Memory B cell (primary cell): Measurements from ENCODE around the gene ZFP90.
"Not testable (repeated sequence)": the region's sequence is repeated elsewhere in the genome, so short reads cannot be mapped to it uniquely, and the experiment has no call there.

Experiments used
- ATAC-seq: fragments of 150-1000 bp; cut with Tn5 transposase; 2 replicates; pipeline ENCODE4 v1.10.0; 2021; ENCODE audit warnings: low read depth, mild to moderate bottlenecking, moderate library complexity
- DNase-seq, 2 donors: peaks; one replicate each; pipeline ENCODE4 v3.0.0; 2022; ENCODE audit warnings: low spot score in 2 of 2
- H3K27ac Mint-ChIP-seq: one replicate; pipeline ENCODE4 v1.8.0; 2022; ENCODE audit warnings: mild to moderate bottlenecking, moderate library complexity, mixed read lengths
- H3K27me3 Mint-ChIP-seq: one replicate; pipeline ENCODE4 v1.8.0; 2022; ENCODE audit warnings: mixed read lengths
- H3K36me3 Mint-ChIP-seq: one replicate; pipeline ENCODE4 v1.8.0; 2022; ENCODE audit warnings: mild to moderate bottlenecking, mixed read lengths
- H3K4me1 Mint-ChIP-seq: one replicate; pipeline ENCODE4 v1.8.0; 2022; ENCODE audit warnings: mixed read lengths
- H3K4me3 Mint-ChIP-seq: one replicate; pipeline ENCODE4 v1.8.0; 2022; ENCODE audit warnings: mild to moderate bottlenecking, moderate library complexity, mixed read lengths
- H3K9me3 Mint-ChIP-seq: one replicate; pipeline ENCODE4 v1.8.0; 2022; ENCODE audit warnings: mixed read lengths

ZFP90 gene

DNA sequence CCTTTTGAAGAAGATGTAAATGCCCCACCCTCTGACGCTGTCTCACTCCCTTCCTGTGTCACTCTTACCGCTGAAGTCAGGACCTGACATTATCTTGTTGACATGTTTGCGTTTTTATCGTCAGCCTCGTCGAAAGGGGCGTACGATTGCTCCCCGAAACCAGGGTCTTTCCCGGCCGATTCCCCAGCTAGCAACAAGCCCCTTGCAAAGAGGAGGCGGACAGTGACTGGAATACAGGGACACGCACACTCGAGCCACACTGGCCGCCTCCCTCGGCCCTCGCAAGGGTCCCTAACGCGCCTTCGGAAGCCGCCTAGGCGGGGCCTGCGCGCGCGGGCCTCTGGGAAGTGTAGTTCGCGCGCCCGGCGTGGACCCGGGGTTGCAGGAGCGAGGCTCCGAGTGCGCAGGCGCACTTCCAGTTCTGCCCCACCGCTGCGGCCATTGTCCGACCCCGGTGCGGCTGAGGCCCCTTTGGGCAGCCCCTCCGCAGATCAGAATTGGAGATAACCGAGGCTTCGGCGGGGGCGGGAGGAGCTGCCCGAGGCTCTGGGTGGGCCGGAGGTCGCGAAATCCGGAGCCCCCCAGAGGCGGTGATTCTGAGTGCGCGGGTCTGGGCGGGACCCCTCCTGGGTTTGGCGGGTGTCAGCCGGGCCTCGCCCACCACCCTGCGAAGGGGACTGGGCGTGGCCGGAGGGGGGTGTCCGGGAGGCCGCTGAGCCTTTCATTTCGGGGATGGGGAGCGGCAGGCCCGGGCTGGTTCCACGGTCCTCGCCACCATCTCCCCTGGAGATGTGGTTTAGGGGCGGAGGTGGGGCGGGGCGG, at the start of gene ZFP90:
ZFP90 (plus strand) TSS at position 412 of the 822 bp plus-strand sequence. CDS start 502 bp downstream, outside the sequence.
- Mint-ChIP-seq H3K27me3 (no peaks in the 10 kb centered on the region), H3K27ac (peak within 1 kb of the TSS; percentile 97), H3K36me3 (peaks cover 20% of the 10 kb centered on the region), H3K4me1 (peaks cover 11% of the 10 kb centered on the region), H3K4me3 (peak within 1 kb of the TSS; percentile 98), H3K9me3 (no peaks in the 10 kb centered on the region)
- DNase-seq (peak; percentile 81 to 84), ATAC-seq (peak; percentile 93)

GRCh38 chr16:68490358-68490757, 48.7 kb upstream of the ZFP90 start:
- no peaks in the 10 kb centered on the region for H3K36me3 Mint-ChIP-seq
- DNase-seq (no peak), ATAC-seq (no peak)
- no peak overlapping the region for H3K27ac Mint-ChIP-seq
- H3K4me3 Mint-ChIP-seq, result no peak overlapping the region
- H3K9me3 Mint-ChIP-seq, result no peaks in the 10 kb centered on the region
- peaks cover 7% of the 10 kb centered on the region for H3K27me3 Mint-ChIP-seq
- H3K4me1 Mint-ChIP-seq, result peaks cover 17% of the 10 kb centered on the region

DNA sequence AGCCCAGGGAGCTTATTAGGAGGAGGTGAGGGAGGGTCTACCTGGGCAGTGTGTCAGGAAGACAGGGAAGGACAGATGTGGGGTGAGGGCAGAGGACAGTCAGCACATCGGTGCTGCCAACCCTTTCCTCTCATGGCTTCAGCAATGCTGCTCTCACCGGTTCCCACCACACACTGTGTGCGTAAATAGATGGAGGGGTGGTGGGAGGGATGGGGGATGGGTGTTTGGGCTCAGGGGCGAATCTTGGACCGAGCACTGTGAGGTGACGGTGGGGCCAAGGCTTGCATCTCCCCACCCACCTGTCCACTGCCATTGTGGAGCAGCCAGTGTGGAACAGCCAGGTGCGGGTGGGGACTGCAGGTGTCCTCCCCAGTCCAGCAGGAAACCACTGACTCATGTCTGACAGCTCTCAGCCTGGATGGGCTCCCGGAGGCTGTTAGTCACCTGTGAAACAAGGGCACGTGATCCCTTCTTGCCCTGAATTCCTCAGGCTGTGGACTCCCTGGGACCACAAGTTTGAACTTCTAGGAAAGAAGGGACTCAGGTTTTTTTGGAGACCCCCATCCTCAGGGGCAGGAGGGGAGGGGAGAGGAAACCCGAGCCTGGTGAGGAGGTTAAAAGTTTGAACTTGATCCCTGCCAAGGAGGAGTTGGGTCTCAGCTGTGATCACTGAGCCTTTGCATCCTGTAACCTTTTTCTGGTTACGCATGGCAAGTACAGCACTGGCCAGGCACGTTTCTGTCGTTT, 48.1 kb upstream of the ZFP90 start:
- ATAC-seq, result peak; percentile 41
- DNase-seq, result no peak
- Mint-ChIP-seq H3K4me1 (peaks cover 17% of the 10 kb centered on the region), H3K36me3 (no peaks in the 10 kb centered on the region), H3K4me3 (no peak overlapping the region), H3K27ac (no peak overlapping the region), H3K9me3 (no peaks in the 10 kb centered on the region), H3K27me3 (peaks cover 5% of the 10 kb centered on the region)

GRCh38 chr16:68491576-68491950, 47.5 kb upstream of the ZFP90 start:
- H3K27me3 Mint-ChIP-seq, result peaks cover 5% of the 10 kb centered on the region
- ATAC-seq (no peak), DNase-seq (no peak)
- H3K4me1 Mint-ChIP-seq, result peaks cover 17% of the 10 kb centered on the region
- H3K36me3 Mint-ChIP-seq, result no peaks in the 10 kb centered on the region
- no peak overlapping the region for H3K27ac Mint-ChIP-seq
- H3K4me3 Mint-ChIP-seq, result no peak overlapping the region
- H3K9me3 Mint-ChIP-seq, result no peaks in the 10 kb centered on the region

- DNase-seq (no peak), ATAC-seq (no peak)
- Mint-ChIP-seq H3K4me1 (peaks cover 14% of the 10 kb centered on the region), H3K4me3 (no peak overlapping the region), H3K27me3 (peaks cover 5% of the 10 kb centered on the region), H3K9me3 (no peaks in the 10 kb centered on the region), H3K36me3 (no peaks in the 10 kb centered on the region), H3K27ac (no peak overlapping the region)
Measured at GRCh38 chr16:68492151-68492542, 46.9 kb upstream of the ZFP90 start.

DNA sequence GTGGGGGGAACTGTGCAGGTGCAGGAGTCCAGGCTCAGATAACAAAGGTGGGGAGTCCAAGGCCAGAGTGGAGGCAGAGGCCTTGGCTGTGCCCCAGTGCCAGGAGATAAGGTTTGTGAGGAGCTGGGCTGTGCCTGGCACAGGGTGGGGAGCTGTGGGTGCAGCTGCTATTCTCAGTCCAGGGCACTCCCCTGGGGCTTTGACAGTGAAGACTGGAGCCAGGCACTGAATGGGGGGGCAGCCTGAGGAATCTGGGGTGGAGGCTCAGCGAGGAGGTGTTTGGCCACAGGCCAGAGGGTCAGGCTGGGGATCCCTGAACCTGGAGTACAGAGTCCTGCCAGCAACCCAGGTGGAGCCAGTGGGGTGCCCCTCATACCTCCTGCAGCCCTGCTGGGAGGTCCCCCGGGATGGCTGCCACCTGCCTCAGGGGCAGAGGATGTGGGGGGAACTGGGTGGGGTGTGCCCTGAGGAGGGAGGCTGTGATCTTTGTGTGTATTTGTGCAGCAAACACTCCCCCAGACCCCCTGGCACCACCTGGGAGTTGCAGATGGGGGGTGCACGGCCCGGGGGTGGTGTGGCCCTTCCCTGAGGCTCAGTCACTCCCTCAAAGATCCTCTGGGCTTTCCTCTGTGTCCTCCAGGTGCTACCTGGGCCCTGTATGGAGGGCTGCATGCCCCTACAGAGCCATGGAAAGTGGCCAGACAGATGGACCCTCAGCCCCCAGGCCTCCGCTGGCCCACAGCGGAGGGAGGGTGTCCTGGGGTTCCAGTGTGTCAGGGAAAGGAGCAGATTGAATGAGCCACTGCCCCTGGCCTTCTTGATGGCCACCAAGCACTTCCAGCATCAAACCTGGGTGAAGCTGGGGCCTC, 46.3 kb upstream of the ZFP90 start:
- H3K4me3 Mint-ChIP-seq, result no peak overlapping the region

GRCh38 chr16:68493412-68494070, 45.5 kb upstream of the ZFP90 start:
- DNase-seq, result no peak
- Mint-ChIP-seq H3K36me3 (no peaks in the 10 kb centered on the region), H3K27ac (no peak overlapping the region), H3K4me1 (peaks cover 13% of the 10 kb centered on the region), H3K27me3 (peaks cover 5% of the 10 kb centered on the region), H3K9me3 (no peaks in the 10 kb centered on the region), H3K4me3 (no peak overlapping the region)
- ATAC-seq, result no peak

More for the DNA sequence above, 46.3 kb upstream of the ZFP90 start:
- H3K27ac Mint-ChIP-seq, result no peak overlapping the region
- ATAC-seq, result no peak
- H3K36me3 Mint-ChIP-seq, result no peaks in the 10 kb centered on the region
- H3K4me1 Mint-ChIP-seq, result peaks cover 13% of the 10 kb centered on the region
- peaks cover 5% of the 10 kb centered on the region for H3K27me3 Mint-ChIP-seq
- H3K9me3 Mint-ChIP-seq, result no peaks in the 10 kb centered on the region
- no peak for DNase-seq

- H3K27ac Mint-ChIP-seq, ATAC-seq, DNase-seq, H3K9me3 Mint-ChIP-seq, H3K4me3 Mint-ChIP-seq, H3K36me3 Mint-ChIP-seq, H3K27me3 Mint-ChIP-seq: not testable (repeated sequence)
- peaks cover 13% of the 10 kb centered on the region for H3K4me1 Mint-ChIP-seq
Measured at GRCh38 chr16:68494261-68494660, 44.8 kb upstream of the ZFP90 start.

- DNase-seq (no peak), ATAC-seq (no peak)
- Mint-ChIP-seq H3K9me3 (no peaks in the 10 kb centered on the region), H3K36me3 (no peaks in the 10 kb centered on the region), H3K27me3 (peaks cover 2% of the 10 kb centered on the region), H3K4me3 (no peak overlapping the region), H3K4me1 (peaks cover 7% of the 10 kb centered on the region), H3K27ac (no peak overlapping the region)
Measured at GRCh38 chr16:68496689-68497088, 42.4 kb upstream of the ZFP90 start.

DNA sequence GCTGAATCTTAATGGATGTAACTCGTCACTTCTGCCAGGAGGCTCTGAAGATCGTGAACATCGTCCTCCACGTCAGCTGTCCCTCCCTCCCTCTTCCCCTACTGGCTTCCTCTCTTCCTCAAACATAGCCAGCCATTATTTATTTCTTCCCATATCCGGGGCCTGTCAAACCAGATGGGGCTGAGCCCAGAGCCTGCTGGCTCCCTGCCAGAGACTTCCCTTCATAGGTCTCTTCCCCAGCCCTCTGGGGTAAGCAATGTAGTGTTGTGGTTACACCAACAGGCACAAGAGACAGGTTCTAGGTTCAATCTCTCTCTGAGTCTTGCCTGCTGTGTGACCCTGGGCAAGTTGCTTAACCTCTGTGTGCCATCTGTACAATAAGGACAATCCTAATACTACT, 40.1 kb upstream of the ZFP90 start:
- Mint-ChIP-seq H3K9me3 (no peaks in the 10 kb centered on the region), H3K27me3 (peaks cover 2% of the 10 kb centered on the region), H3K4me3 (no peak overlapping the region), H3K4me1 (no peaks in the 10 kb centered on the region), H3K27ac (no peak overlapping the region), H3K36me3 (no peaks in the 10 kb centered on the region)
- ATAC-seq (no peak), DNase-seq (no peak)

- no peak for ATAC-seq
- no peaks in the 10 kb centered on the region for H3K36me3 Mint-ChIP-seq
- H3K27me3 Mint-ChIP-seq, result peaks cover 4% of the 10 kb centered on the region
- no peak for DNase-seq
- no peak overlapping the region for H3K27ac Mint-ChIP-seq
- no peak overlapping the region for H3K4me3 Mint-ChIP-seq
- H3K9me3 Mint-ChIP-seq, result no peaks in the 10 kb centered on the region
- H3K4me1 Mint-ChIP-seq, result no peaks in the 10 kb centered on the region
Measured at GRCh38 chr16:68503334-68503733, 35.8 kb upstream of the ZFP90 start.

- no peak overlapping the region for H3K27ac Mint-ChIP-seq
- no peak for DNase-seq
- no peak for ATAC-seq
- no peaks in the 10 kb centered on the region for H3K36me3 Mint-ChIP-seq
- no peaks in the 10 kb centered on the region for H3K4me1 Mint-ChIP-seq
- peaks cover 4% of the 10 kb centered on the region for H3K27me3 Mint-ChIP-seq
- H3K4me3 Mint-ChIP-seq, result no peak overlapping the region
- H3K9me3 Mint-ChIP-seq, result no peaks in the 10 kb centered on the region
Measured at GRCh38 chr16:68504066-68504465, 35.0 kb upstream of the ZFP90 start.

DNA sequence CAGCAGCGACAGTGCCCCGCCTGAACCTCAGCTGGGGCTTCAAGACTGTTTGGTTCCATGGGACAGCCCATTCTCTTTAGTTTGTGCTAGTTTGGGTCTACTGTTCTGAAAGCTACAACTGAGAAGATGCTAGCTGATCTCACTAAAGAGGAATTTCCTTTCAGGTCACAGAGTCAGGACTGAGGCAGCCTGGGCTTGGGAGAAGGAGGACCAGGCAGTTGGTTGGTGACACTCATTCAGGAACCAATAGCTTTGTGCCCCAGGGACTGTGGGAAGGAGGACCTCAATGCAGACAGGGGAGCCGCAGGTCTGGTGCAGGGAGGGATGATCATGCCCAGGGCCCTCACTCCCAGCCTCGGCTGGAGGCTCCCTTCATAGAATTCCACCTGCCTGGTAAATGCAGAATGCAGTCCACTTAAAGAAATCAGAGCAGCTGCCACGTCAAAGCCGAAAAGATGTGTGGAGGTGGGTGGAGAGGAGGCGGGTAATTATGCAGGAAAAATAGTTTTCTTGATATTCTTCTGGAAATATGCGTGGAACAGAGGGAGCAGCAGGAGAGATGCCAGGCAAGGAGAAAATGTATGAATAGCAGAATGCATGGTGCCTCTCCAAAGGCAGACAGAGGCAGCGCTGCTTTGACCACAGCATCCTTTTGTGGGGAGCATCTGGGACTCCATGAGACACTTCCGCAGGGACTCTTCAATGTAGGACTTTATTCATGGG, 32.6 kb upstream of the ZFP90 start:
- no peak overlapping the region for H3K27ac Mint-ChIP-seq
- no peak for ATAC-seq
- H3K27me3 Mint-ChIP-seq, result peaks cover 2% of the 10 kb centered on the region
- no peak for DNase-seq
- no peak overlapping the region for H3K4me3 Mint-ChIP-seq
- H3K9me3 Mint-ChIP-seq, result no peaks in the 10 kb centered on the region
- H3K36me3 Mint-ChIP-seq, result no peaks in the 10 kb centered on the region
- no peaks in the 10 kb centered on the region for H3K4me1 Mint-ChIP-seq
